AML-193 (cell line): ENCODE results near the gene IQCN.

Experiments used
- DNase-seq, 2 experiments: peaks; one replicate each; lab custom pipeline; 2025; lab: John Stamatoyannopoulos, UW

IQCN gene

GRCh38 chr19:18284712-18285360 is 10.6 kb upstream of the IQCN start:
- no peak for DNase-seq

GRCh38 chr19:18283338-18283737 is 9.1 kb upstream of the IQCN start:
- no peak for DNase-seq

- DNase-seq, result no peak
Observed at GRCh38 chr19:18282788-18283141, 8.5 kb upstream of the IQCN start.

- peak in 1 of 2 experiments; percentile 53 for DNase-seq
Observed at GRCh38 chr19:18282021-18282787, 8.0 kb upstream of the IQCN start.

GRCh38 chr19:18281082-18282020 is 7.1 kb upstream of the IQCN start, which contains the start of gene JUND:
TSS of gene JUND (minus strand) at chr19:18281622. CDS start at chr19:18281484, 138 bp downstream.
- peak; percentile 87 to 90 for DNase-seq

- DNase-seq, result peak; percentile 49 to 60
Observed at GRCh38 chr19:18280247-18281081, 6.2 kb upstream of the IQCN start.

GRCh38 chr19:18279516-18280246 is 5.4 kb upstream of the IQCN start:
- DNase-seq, result peak; percentile 81 to 84

- DNase-seq, result no peak
Observed at GRCh38 chr19:18279266-18279515, 4.9 kb upstream of the IQCN start.

- no peak for DNase-seq
Observed at GRCh38 chr19:18278521-18279265, 4.4 kb upstream of the IQCN start.

GRCh38 chr19:18274781-18275356 is 617 bp upstream of the IQCN start:
- peak; percentile 25 to 28 for DNase-seq

- DNase-seq, result no peak
Observed at GRCh38 chr19:18273561-18274218, 562 bp downstream of the IQCN start.

- DNase-seq, result no peak
Observed at GRCh38 chr19:18271433-18271841, 2.8 kb downstream of the IQCN start.

GRCh38 chr19:18270326-18270725 is 3.9 kb downstream of the IQCN start:
- DNase-seq, result no peak

- no peak for DNase-seq
Observed at GRCh38 chr19:18269070-18269723, 5.1 kb downstream of the IQCN start.

GRCh38 chr19:18266771-18267686 is 7.2 kb downstream of the IQCN start:
- DNase-seq, result no peak

GRCh38 chr19:18265582-18265981 is 8.7 kb downstream of the IQCN start:
- DNase-seq, result no peak

- no peak for DNase-seq
Observed at GRCh38 chr19:18264971-18265540, 9.2 kb downstream of the IQCN start.
